ENCODE measurements around the gene SNPH.

GRCh38 chr20:1357921-1358671 is 92.0 kb downstream of the SNPH start:
- TF ChIP-seq EZH2 (IDR thresholded peaks at IDR 0.05; ENCODE audit: insufficient read depth, poor library complexity, severe bottlenecking) (no peak), EZH2phosphoT487 (IDR thresholded peaks at IDR 0.05; ENCODE audit: insufficient read depth, low read depth) (no peak)

All from GM23248 (cell line).